22Rv1 (cell line): ENCODE results near the gene RPS19BP1.

Experiments
- ZFX ChIP-seq: fragments of 450-650 bp; IDR thresholded peaks from 2 replicates; pipeline ENCODE4 v1.6.1; 2017; ENCODE audit warnings: antibody characterized with exemption, borderline replicate concordance
- TF ChIP-seq, protein P1 (sequence below): fragments of 450-650 bp; IDR thresholded peaks from 2 replicates; pipeline ENCODE4 v1.5.1; 2017; ENCODE audit warnings: mild to moderate bottlenecking

DNA sequence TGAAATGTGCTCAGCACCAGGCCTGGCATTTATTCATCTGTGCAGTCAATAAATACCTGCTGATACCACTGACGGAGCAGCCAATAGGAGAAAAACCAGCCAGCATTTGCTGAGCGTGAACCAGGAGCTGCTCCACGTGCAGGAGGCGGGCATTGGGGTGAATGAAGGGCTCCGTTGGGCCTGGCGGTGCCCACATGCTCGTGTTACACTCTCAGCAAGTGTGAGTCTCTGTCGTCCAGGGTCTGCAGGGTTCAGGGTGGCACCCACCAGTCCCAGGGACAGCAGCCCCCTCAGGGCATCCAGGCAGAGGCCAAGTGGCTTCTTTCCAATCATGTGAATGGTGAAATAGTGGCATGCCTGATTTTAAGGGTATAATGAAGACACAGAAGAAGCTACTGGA is 4.2 kb upstream of the RPS19BP1 start:
- TF ChIP-seq, protein P1, sequence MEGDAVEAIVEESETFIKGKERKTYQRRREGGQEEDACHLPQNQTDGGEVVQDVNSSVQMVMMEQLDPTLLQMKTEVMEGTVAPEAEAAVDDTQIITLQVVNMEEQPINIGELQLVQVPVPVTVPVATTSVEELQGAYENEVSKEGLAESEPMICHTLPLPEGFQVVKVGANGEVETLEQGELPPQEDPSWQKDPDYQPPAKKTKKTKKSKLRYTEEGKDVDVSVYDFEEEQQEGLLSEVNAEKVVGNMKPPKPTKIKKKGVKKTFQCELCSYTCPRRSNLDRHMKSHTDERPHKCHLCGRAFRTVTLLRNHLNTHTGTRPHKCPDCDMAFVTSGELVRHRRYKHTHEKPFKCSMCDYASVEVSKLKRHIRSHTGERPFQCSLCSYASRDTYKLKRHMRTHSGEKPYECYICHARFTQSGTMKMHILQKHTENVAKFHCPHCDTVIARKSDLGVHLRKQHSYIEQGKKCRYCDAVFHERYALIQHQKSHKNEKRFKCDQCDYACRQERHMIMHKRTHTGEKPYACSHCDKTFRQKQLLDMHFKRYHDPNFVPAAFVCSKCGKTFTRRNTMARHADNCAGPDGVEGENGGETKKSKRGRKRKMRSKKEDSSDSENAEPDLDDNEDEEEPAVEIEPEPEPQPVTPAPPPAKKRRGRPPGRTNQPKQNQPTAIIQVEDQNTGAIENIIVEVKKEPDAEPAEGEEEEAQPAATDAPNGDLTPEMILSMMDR: no peak
- TF ChIP-seq ZFX: no peak
